GM12801 (cell line): ENCODE measurements around the gene NXN.

ENCODE experiments used
- TF ChIP-seq, protein P1 (sequence below): IDR thresholded peaks from one replicate; pipeline ENCODE4 v1.5.1; 2011; ENCODE audit warnings: control low read depth; ENCODE audit not compliant: insufficient read length; ENCODE audit errors: extremely low read depth

Gene NXN

GRCh38 chr17:869086-869485, 110.5 kb downstream of the NXN start:
- TF ChIP-seq, protein P1, sequence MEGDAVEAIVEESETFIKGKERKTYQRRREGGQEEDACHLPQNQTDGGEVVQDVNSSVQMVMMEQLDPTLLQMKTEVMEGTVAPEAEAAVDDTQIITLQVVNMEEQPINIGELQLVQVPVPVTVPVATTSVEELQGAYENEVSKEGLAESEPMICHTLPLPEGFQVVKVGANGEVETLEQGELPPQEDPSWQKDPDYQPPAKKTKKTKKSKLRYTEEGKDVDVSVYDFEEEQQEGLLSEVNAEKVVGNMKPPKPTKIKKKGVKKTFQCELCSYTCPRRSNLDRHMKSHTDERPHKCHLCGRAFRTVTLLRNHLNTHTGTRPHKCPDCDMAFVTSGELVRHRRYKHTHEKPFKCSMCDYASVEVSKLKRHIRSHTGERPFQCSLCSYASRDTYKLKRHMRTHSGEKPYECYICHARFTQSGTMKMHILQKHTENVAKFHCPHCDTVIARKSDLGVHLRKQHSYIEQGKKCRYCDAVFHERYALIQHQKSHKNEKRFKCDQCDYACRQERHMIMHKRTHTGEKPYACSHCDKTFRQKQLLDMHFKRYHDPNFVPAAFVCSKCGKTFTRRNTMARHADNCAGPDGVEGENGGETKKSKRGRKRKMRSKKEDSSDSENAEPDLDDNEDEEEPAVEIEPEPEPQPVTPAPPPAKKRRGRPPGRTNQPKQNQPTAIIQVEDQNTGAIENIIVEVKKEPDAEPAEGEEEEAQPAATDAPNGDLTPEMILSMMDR: no peak

DNA sequence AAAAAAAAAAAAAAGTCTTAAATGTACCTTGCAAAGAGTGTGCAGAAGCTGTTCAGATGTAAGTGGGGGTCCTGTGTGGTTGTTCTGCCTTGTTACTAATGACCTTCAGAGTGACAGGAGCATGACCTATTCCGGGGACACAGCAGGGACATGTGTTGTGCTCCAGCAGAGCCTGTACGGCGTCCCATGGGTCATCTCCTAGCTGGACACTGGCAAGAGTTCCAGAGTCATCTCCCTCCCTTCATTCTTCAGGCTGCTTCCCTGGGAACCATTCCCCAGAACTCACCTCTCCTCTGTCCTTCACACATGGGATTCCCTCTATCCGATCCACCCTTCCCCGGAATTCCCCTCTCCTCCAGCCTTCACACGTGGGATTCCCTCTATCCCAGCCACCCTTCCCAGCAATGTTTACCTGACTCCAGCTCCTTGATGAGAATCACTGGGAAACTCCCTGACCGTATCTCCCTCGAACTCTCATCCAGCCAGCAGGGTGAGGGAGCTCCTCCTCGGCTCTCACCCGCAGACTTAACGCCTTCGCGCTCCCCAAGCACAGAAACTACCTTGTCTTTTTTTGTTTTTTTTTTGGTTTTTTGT, 111.6 kb downstream of the NXN start:
- TF ChIP-seq, protein P1: no peak

DNA sequence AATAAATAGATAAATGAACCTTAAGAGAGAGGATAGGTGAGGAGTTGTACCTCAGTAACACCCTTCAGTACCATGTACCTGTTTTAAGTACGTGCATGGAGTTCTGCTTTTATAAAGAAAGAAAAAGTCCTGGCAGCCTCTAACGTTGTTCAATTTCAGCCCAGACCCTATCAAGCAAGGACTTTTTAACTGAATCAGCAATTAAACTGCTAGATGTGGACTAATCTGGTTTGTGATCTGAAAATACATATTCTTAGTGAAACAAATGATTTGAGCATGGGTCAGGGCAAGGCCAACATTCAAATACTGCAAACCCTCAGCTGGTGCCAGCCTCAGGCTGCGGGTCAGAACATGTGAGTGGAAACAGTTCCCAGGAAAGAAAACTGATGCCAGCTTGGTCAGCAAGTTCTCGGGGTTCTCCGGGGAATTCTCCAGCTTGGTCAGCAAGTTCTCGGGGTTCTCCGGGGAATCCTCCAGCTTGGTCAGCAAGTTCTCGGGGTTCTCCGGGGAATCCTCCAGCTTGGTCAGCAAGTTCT, 112.9 kb downstream of the NXN start:
- TF ChIP-seq, protein P1: no peak

DNA sequence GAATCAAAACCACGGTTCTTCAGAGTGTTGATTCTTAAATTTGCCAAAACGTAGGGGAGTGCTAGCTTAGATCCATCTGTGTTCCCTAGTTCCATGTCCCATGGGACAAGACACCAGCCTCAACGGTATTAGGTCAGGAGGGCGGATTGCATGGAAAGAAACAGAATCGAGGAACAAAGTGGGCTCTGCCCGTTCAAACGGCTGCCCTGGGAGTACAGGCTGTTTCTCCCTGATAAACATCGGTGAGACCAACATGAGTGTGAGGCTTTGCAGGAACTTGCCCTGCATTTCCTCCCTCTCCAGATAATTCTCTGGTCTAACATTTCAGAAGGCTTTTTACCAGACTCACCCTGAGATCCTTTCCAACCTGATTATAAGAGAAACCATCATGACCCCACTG, 115.3 kb downstream of the NXN start:
- TF ChIP-seq, protein P1: no peak

GRCh38 chr17:863880-864279, 115.7 kb downstream of the NXN start:
- TF ChIP-seq, protein P1: no peak

DNA sequence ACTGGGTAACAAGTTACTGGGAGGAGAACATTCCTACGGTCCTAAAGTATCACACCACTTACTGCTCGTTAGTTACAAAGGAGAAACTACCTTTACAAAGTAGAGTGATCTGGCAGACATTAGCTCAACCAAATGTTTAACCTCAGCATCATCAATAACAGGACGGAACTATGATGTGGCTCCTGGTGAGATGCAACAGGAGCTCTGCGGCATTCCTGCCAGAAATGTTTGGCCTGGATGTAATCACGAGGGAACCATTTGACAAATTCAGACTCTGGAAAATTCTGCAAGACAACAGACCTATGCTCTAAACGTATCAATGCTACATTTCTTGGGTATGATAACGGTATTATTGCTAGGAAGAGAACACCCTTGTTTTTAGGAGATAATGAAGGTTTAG, 117.0 kb downstream of the NXN start:
- TF ChIP-seq, protein P1: no peak

GRCh38 chr17:861364-861763, 118.2 kb downstream of the NXN start:
- TF ChIP-seq, protein P1: no peak
